Nephron progenitor cell (in vitro differentiated cells): Measurements from ENCODE around the gene TPSAB1.

Experiments used
- DNase-seq: peaks from one replicate; pipeline ENCODE4 v3.0.0; 2021
- H3K27ac Mint-ChIP-seq: 2 replicates; pipeline ENCODE4 v1.8.0; 2021; ENCODE audit warnings: mild to moderate bottlenecking, moderate library complexity, mixed read lengths
- H3K27me3 Mint-ChIP-seq: 2 replicates; pipeline ENCODE4 v1.8.0; 2021; ENCODE audit warnings: mild to moderate bottlenecking, low read depth, mixed read lengths; ENCODE audit not compliant: poor library complexity
- H3K36me3 Mint-ChIP-seq: 2 replicates; pipeline ENCODE4 v1.8.0; 2021; ENCODE audit warnings: low read depth, mixed read lengths
- H3K4me1 Mint-ChIP-seq: 2 replicates; pipeline ENCODE4 v1.8.0; 2021; ENCODE audit warnings: mixed read lengths
- H3K4me3 Mint-ChIP-seq: 2 replicates; pipeline ENCODE4 v1.8.0; 2021; ENCODE audit warnings: mild to moderate bottlenecking, moderate library complexity, mixed read lengths
- H3K9me3 Mint-ChIP-seq: 2 replicates; pipeline ENCODE4 v1.8.0; 2021; ENCODE audit warnings: mild to moderate bottlenecking, moderate library complexity, mixed read lengths
- CTCF ChIP-seq: fragments of 200-600 bp; sonication (generic); IDR thresholded peaks from 2 replicates; pipeline ENCODE4 v1.5.0; 2021; ENCODE audit warnings: antibody characterized with exemption

The TPSAB1 gene

GRCh38 chr16:1216681-1217400, 23.7 kb upstream of the TPSAB1 start:
- Mint-ChIP-seq H3K27me3 (no peaks in the 10 kb centered on the region), H3K4me3 (no peak overlapping the region), H3K36me3 (peaks cover 5% of the 10 kb centered on the region), H3K9me3 (no peaks in the 10 kb centered on the region), H3K27ac (no peak overlapping the region), H3K4me1 (no peaks in the 10 kb centered on the region)
- no peak for DNase-seq
- no peak for TF ChIP-seq CTCF

DNA sequence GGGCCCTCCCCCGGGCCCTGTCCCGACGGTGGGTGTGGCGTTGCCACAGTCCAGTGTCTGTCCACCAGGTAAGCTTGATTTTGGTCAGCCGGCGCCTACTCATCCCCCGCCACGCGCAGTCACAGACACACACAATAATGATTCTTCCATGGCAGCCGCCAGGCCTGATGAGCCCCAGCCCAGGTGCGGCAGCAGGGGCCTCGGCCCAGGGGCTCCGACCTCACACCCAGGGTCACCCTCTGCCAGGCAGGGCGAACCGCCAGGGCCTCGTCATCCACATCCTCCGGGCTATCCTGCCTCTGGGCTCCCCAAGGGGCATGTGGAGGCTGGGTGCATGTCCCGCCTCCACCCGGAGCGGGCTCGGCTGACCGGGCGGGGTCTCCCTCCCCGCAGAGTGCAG, 23.0 kb upstream of the TPSAB1 start:
- peaks cover 5% of the 10 kb centered on the region for H3K36me3 Mint-ChIP-seq
- no peak overlapping the region for H3K27ac Mint-ChIP-seq
- H3K27me3 Mint-ChIP-seq: no peaks in the 10 kb centered on the region
- H3K9me3 Mint-ChIP-seq: no peaks in the 10 kb centered on the region
- H3K4me3 Mint-ChIP-seq: no peak overlapping the region
- TF ChIP-seq CTCF: no peak
- no peaks in the 10 kb centered on the region for H3K4me1 Mint-ChIP-seq
- DNase-seq: no peak

GRCh38 chr16:1218061-1218929, 22.2 kb upstream of the TPSAB1 start:
- H3K9me3 Mint-ChIP-seq: no peaks in the 10 kb centered on the region
- no peaks in the 10 kb centered on the region for H3K4me1 Mint-ChIP-seq
- no peak overlapping the region for H3K27ac Mint-ChIP-seq
- H3K36me3 Mint-ChIP-seq: peaks cover 5% of the 10 kb centered on the region
- no peaks in the 10 kb centered on the region for H3K27me3 Mint-ChIP-seq
- TF ChIP-seq CTCF: no peak
- no peak for DNase-seq
- H3K4me3 Mint-ChIP-seq: no peak overlapping the region

DNA sequence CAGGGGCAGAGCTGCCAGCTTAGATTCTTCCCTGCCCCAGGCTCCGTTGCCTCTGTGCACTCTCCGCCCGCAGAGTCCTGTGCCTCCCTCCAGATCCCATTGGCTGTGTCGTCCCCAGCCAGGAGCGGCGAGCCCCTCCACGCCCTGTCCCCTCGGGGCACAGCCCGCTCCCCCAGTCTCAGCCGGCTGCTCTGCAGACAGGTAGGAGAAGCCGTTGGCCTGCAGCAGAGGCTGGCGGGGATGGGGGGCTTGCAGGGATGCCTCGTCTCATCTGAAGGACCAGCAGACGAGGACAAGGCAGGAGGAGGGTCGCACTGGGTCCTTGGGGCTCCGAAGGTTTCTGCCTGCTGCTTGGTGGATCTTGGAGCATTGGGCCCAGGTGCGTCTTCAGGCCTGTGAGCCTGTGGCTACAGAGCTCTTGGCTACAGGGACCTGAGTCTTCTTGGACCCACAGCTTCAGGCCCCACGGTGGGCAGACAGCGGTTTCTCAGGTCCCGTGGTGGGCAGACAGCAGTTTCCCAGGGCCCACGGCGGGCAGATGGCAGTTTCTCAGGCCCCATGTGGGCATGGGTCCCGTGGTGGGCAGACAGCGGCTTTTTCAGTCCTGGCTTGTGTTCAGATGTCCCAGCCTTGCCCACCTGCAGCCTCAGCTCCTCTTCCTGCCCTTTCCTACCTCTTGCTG, 21.4 kb upstream of the TPSAB1 start:
- Mint-ChIP-seq H3K9me3 (no peaks in the 10 kb centered on the region), H3K4me3 (no peak overlapping the region), H3K4me1 (no peaks in the 10 kb centered on the region)

DNA sequence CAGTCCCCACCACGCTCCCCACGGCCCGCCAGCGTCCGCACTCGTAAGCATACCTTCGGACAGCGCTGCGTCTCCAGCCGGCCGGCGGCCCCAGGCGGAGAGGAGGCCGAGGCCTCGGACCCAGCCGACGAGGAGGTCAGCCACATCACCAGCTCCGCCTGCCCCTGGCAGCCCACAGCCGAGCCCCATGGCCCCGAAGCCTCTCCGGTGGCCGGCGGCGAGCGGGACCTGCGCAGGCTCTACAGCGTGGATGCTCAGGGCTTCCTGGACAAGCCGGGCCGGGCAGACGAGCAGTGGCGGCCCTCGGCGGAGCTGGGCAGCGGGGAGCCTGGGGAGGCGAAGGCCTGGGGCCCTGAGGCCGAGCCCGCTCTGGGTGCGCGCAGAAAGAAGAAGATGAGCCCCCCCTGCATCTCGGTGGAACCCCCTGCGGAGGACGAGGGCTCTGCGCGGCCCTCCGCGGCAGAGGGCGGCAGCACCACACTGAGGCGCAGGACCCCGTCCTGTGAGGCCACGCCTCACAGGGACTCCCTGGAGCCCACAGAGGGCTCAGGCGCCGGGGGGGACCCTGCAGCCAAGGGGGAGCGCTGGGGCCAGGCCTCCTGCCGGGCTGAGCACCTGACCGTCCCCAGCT, 20.3 kb upstream of the TPSAB1 start:
- Mint-ChIP-seq H3K27ac (no peak overlapping the region), H3K9me3 (no peaks in the 10 kb centered on the region), H3K27me3 (no peaks in the 10 kb centered on the region), H3K36me3 (peaks cover 5% of the 10 kb centered on the region), H3K4me3 (no peak overlapping the region), H3K4me1 (no peaks in the 10 kb centered on the region)
- DNase-seq: no peak
- TF ChIP-seq CTCF: no peak

More for the DNA sequence above, 21.4 kb upstream of the TPSAB1 start:
- TF ChIP-seq CTCF: no peak
- DNase-seq: no peak
- H3K27ac Mint-ChIP-seq: no peak overlapping the region
- H3K27me3 Mint-ChIP-seq: no peaks in the 10 kb centered on the region
- peaks cover 5% of the 10 kb centered on the region for H3K36me3 Mint-ChIP-seq
